Measurements from ENCODE around the gene PNPLA6. TPM values are rescaled to one million over a fixed set of nuclear protein-coding genes. Genes with fewer than 3 reads are reported as not detected.
"Not testable (repeated sequence)": the region's sequence is repeated elsewhere in the genome, so short reads cannot be mapped to it uniquely, and the experiment has no call there.

The PNPLA6 gene
- total RNA-seq, 1 experiment from 2014 or later = 67.6 TPM

- Histone ChIP-seq H3K9me3 (no peaks in the 10 kb centered on the region), H3K4me3 (ENCODE audit: low read depth, low read length) (no peak overlapping the region), H3K4me1 (no peaks in the 10 kb centered on the region), H3K36me3 (ENCODE audit: control insufficient read depth, insufficient read depth, low read length) (no peaks in the 10 kb centered on the region), H3K27me3 (replicated peaks; ENCODE audit: control insufficient read depth, insufficient read depth, low read length) (no peaks in the 10 kb centered on the region)
- Mint-ChIP-seq H3K9me3 (ENCODE audit: unreplicated experiment) (no peaks in the 10 kb centered on the region), H3K36me3 (ENCODE audit: insufficient read depth, unreplicated experiment) (no peaks in the 10 kb centered on the region), H3K4me3 (ENCODE audit: unreplicated experiment) (no peak overlapping the region), H3K27me3 (ENCODE audit: insufficient read depth, unreplicated experiment) (no peaks in the 10 kb centered on the region), H3K27ac (ENCODE audit: unreplicated experiment) (no peak overlapping the region), H3K4me1 (ENCODE audit: low read depth, unreplicated experiment) (no peaks in the 10 kb centered on the region)
- ChIA-PET POLR2A (no interaction called here), CTCF (interaction anchor here (0.6 kb wide), 1 partner anchor 211 kb away, joined by 3 read pairs; no protein-coding TSS in a partner anchor)
- no TSS peak for BruUV-seq (replicated peaks)
- intact Hi-C loops (cut with micrococcal nuclease; ENCODE audit: unreplicated experiment) = no loop called here
- no peak for DNase-seq
- no peak for TF ChIP-seq CTCF (IDR thresholded peaks at IDR 0.05; ENCODE audit: insufficient read depth in 1 of 2, low read depth in 1 of 2, low read length in 1 of 2, severe bottlenecking in 1 of 2, unreplicated experiment in 1 of 2)
Observed at GRCh38 chr19:7565332-7565731, 29.8 kb downstream of the PNPLA6 start.

- Histone ChIP-seq H3K36me3 (ENCODE audit: control insufficient read depth, insufficient read depth, low read length) (no peaks in the 10 kb centered on the region), H3K27me3 (replicated peaks; ENCODE audit: control insufficient read depth, insufficient read depth, low read length) (no peaks in the 10 kb centered on the region), H3K9me3 (no peaks in the 10 kb centered on the region), H3K4me3 (ENCODE audit: low read depth, low read length) (no peak overlapping the region), H3K4me1 (no peaks in the 10 kb centered on the region)
- no peaks in the 10 kb centered on the region for H3K4me1 Mint-ChIP-seq (ENCODE audit: low read depth, unreplicated experiment)
- H3K27ac Mint-ChIP-seq (ENCODE audit: unreplicated experiment) = no peak overlapping the region
- H3K27me3 Mint-ChIP-seq (ENCODE audit: insufficient read depth, unreplicated experiment) = peaks cover 2% of the 10 kb centered on the region
- H3K9me3 Mint-ChIP-seq (ENCODE audit: unreplicated experiment) = no peaks in the 10 kb centered on the region
- BruUV-seq (replicated peaks) = no TSS peak
- ChIA-PET POLR2A (no interaction called here), CTCF (interaction anchor here (1.1 kb wide), 1 partner anchor 110 kb away, joined by 3 read pairs; the partner anchor contains the start of gene TRAPPC5)
- intact Hi-C loops (cut with micrococcal nuclease; ENCODE audit: unreplicated experiment) = no loop called here
- no peaks in the 10 kb centered on the region for H3K36me3 Mint-ChIP-seq (ENCODE audit: insufficient read depth, unreplicated experiment)
- no peak for DNase-seq
- no peak overlapping the region for H3K4me3 Mint-ChIP-seq (ENCODE audit: unreplicated experiment)
- no peak for TF ChIP-seq CTCF (IDR thresholded peaks at IDR 0.05; ENCODE audit: insufficient read depth in 1 of 2, low read depth in 1 of 2, low read length in 1 of 2, severe bottlenecking in 1 of 2, unreplicated experiment in 1 of 2)
Observed at GRCh38 chr19:7570761-7571160, 35.2 kb downstream of the PNPLA6 start.

- Mint-ChIP-seq H3K36me3 (ENCODE audit: insufficient read depth, unreplicated experiment) (no peaks in the 10 kb centered on the region), H3K27ac (ENCODE audit: unreplicated experiment) (no peak overlapping the region), H3K4me1 (ENCODE audit: low read depth, unreplicated experiment) (no peaks in the 10 kb centered on the region), H3K4me3 (ENCODE audit: unreplicated experiment) (no peak overlapping the region), H3K9me3 (ENCODE audit: unreplicated experiment) (no peaks in the 10 kb centered on the region), H3K27me3 (ENCODE audit: insufficient read depth, unreplicated experiment) (peaks cover 11% of the 10 kb centered on the region)
- BruUV-seq (replicated peaks) = no TSS peak
- Histone ChIP-seq H3K27me3 (replicated peaks; ENCODE audit: control insufficient read depth, insufficient read depth, low read length) (no peaks in the 10 kb centered on the region), H3K36me3 (ENCODE audit: control insufficient read depth, insufficient read depth, low read length) (no peaks in the 10 kb centered on the region), H3K9me3 (no peaks in the 10 kb centered on the region), H3K4me3 (ENCODE audit: low read depth, low read length) (no peak overlapping the region), H3K4me1 (no peaks in the 10 kb centered on the region)
- TF ChIP-seq CTCF (IDR thresholded peaks at IDR 0.05; ENCODE audit: insufficient read depth in 1 of 2, low read depth in 1 of 2, low read length in 1 of 2, severe bottlenecking in 1 of 2, unreplicated experiment in 1 of 2) = no peak
- peak in 1 of 2 experiments; percentile 30 for DNase-seq
- intact Hi-C loops (cut with micrococcal nuclease; ENCODE audit: unreplicated experiment) = no loop called here
- POLR2A ChIA-PET = no interaction called here
- CTCF ChIA-PET = no interaction called here
Observed at GRCh38 chr19:7575434-7576040, 40.0 kb downstream of the PNPLA6 start.

GRCh38 chr19:7577422-7577821 lies 41.9 kb downstream of the PNPLA6 start:
- H3K36me3 Mint-ChIP-seq (ENCODE audit: insufficient read depth, unreplicated experiment); BruUV-seq (replicated peaks); POLR2A ChIA-PET; H3K27ac Mint-ChIP-seq (ENCODE audit: unreplicated experiment); DNase-seq; H3K4me3 Mint-ChIP-seq (ENCODE audit: unreplicated experiment); H3K4me1 Mint-ChIP-seq (ENCODE audit: low read depth, unreplicated experiment); H3K9me3 Mint-ChIP-seq (ENCODE audit: unreplicated experiment); H3K9me3 ChIP-seq; H3K4me1 ChIP-seq; H3K36me3 ChIP-seq (ENCODE audit: control insufficient read depth, insufficient read depth, low read length); H3K4me3 ChIP-seq (ENCODE audit: low read depth, low read length); intact Hi-C loops (cut with micrococcal nuclease; ENCODE audit: unreplicated experiment); H3K27me3 ChIP-seq (replicated peaks; ENCODE audit: control insufficient read depth, insufficient read depth, low read length): not testable (repeated sequence)
- CTCF ChIA-PET = interaction anchor here (1.1 kb wide), 1 partner anchor 9 kb away, joined by 4 read pairs; no protein-coding TSS in a partner anchor
- peaks cover 11% of the 10 kb centered on the region for H3K27me3 Mint-ChIP-seq (ENCODE audit: insufficient read depth, unreplicated experiment)
